ENCODE data around the gene DTD1.

- TF ChIP-seq GATA2 (IDR thresholded peaks at IDR 0.05; ENCODE audit: low read depth, low read length): no peak
- TF ChIP-seq GATA3 (IDR thresholded peaks at IDR 0.05; ENCODE audit: low read depth, low read length): no peak
These were observed 106.2 kb downstream of the DTD1 start for GRCh38 chr20:18694071-18694470.
